IgD-negative memory B cell (primary cell): ENCODE results near the gene FBXL4. TPM values are rescaled to one million over a fixed set of nuclear protein-coding genes. Genes with fewer than 3 reads are reported as not detected.
"Not testable (repeated sequence)": the region's sequence is repeated elsewhere in the genome, so short reads cannot be mapped to it uniquely, and the experiment has no call there.

Experiments
- H3K27ac Mint-ChIP-seq, 3 donors: one replicate each; pipeline ENCODE4 v1.8.0; 2020 to 2022; ENCODE audit warnings: mild to moderate bottlenecking in 3 of 3, mixed read lengths in 3 of 3, moderate library complexity in 1 of 3
- H3K27me3 Mint-ChIP-seq: one replicate; pipeline ENCODE4 v1.8.0; 2021; ENCODE audit warnings: mixed read lengths
- H3K36me3 Mint-ChIP-seq: one replicate; pipeline ENCODE4 v1.8.0; 2020; ENCODE audit warnings: mild to moderate bottlenecking, mixed read lengths
- H3K4me1 Mint-ChIP-seq, 3 donors: one replicate each; pipeline ENCODE4 v1.8.0; 2020 to 2022; ENCODE audit warnings: mixed read lengths in 3 of 3, mild to moderate bottlenecking in 1 of 3
- H3K4me3 Mint-ChIP-seq, 4 donors: one replicate each; pipeline ENCODE4 v1.8.0; 2020 to 2022; ENCODE audit warnings: mild to moderate bottlenecking in 4 of 4, mixed read lengths in 4 of 4, moderate library complexity in 3 of 4
- H3K9me3 Mint-ChIP-seq, 3 donors: one replicate each; pipeline ENCODE4 v1.8.0; 2020 to 2021; ENCODE audit warnings: mixed read lengths in 3 of 3, mild to moderate bottlenecking in 1 of 3
- polyA plus RNA-seq: library from polyadenylated mRNA; unstranded; fragments of 300-500 nt; fragmentation: Illumina TruSeq; gene quantifications from one replicate; pipeline ENCODE4 v1.2.3, GENCODE V29; 2021

The FBXL4 gene
- polyA plus RNA-seq, 1 donor from 2014 or later: 9.7 TPM

GRCh38 chr6:98931696-98932095 is 16.1 kb downstream of the FBXL4 start:
- Mint-ChIP-seq H3K4me3 (peak overlapping the region in 1 of 4 donors; percentile 5), H3K36me3 (peaks cover 9% of the 10 kb centered on the region), H3K27me3 (no peaks in the 10 kb centered on the region), H3K4me1 (peaks cover 24 to 36% (median 26%) of the 10 kb centered on the region in 3 donors), H3K27ac (no peak overlapping the region), H3K9me3 (no peaks in the 10 kb centered on the region)

DNA sequence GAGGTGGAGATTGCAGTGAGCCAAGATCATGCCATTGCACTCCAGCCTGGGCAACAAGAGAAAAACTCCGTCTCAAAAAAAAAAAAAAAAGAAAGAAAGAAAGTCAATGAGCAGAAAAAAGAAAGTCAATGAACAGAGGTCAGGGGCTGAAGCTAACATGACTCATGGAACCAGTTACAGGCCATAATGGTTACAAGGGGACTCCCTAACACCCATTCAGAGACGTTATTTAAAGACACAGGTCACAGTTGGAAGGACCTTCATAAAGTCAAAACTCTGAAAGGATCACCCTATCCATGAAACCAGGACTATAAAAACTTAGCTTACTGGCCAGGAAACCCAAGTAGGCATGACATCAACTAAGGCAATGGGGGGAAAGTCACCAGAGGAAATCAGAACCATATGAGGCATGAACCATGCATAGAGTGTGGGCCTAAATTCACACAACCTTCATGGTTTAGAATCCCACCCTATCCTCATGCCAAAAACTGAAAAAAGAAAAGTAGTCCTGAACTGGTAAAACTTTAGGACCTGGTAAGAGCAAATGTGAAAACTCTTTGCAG is 18.2 kb downstream of the FBXL4 start:
- H3K4me1 Mint-ChIP-seq: peaks cover 22 to 31% (median 30%) of the 10 kb centered on the region in 3 donors
- no peak overlapping the region for H3K4me3 Mint-ChIP-seq
- peaks cover 7% of the 10 kb centered on the region for H3K36me3 Mint-ChIP-seq

DNA sequence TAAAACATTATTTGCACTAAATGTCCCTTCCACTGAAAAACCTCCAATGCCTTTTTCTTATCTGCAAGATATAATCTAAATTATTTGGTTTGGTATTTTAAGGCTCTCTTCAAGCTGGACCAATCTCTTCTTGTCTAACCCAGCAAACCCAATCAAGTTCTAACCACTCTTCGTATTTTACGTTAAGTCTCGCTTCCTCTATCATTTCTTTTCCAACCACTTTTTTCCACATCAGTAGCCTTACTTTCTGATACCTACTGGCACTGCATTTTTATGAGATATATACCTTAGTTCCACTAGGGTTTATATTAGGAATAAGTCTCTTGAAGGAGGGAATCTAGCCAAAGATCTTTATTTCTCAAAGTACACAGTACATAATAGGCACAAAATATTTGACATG is 19.1 kb downstream of the FBXL4 start:
- H3K27ac Mint-ChIP-seq: peak overlapping the region in 1 of 3 donors; percentile 0
- H3K27me3 Mint-ChIP-seq: no peaks in the 10 kb centered on the region
- H3K36me3 Mint-ChIP-seq: peaks cover 3% of the 10 kb centered on the region
- no peak overlapping the region for H3K4me3 Mint-ChIP-seq
- no peaks in the 10 kb centered on the region for H3K9me3 Mint-ChIP-seq
- peaks cover 20 to 29% (median 26%) of the 10 kb centered on the region in 3 donors for H3K4me1 Mint-ChIP-seq

More for the DNA sequence above, 18.2 kb downstream of the FBXL4 start:
- peak overlapping the region in 1 of 3 donors; percentile 7 for H3K27ac Mint-ChIP-seq
- no peaks in the 10 kb centered on the region for H3K27me3 Mint-ChIP-seq
- H3K9me3 Mint-ChIP-seq: no peaks in the 10 kb centered on the region

DNA sequence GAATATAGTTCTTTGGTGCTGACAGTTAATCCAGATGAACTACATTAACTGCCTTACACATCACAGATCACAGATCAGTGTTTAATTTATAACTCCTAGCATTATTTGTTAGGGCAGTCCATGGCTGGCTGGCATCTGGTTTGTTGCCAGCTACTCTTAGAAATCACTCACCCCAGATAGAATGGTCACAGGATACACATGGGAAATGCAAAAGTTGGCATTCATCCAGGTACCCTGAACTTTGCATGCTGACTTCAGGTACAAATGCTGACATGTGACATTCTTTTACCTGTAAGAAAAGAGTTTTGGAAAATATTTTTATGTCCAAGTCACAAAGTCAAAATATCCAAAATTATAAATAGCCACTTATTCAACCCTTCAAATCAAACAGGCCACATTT is 20.2 kb downstream of the FBXL4 start:
- H3K27me3 Mint-ChIP-seq: no peaks in the 10 kb centered on the region
- no peak overlapping the region for H3K4me3 Mint-ChIP-seq
- no peaks in the 10 kb centered on the region for H3K9me3 Mint-ChIP-seq
- peaks cover 11 to 21% (median 15%) of the 10 kb centered on the region in 3 donors for H3K4me1 Mint-ChIP-seq
- H3K27ac Mint-ChIP-seq: no peak overlapping the region
- H3K36me3 Mint-ChIP-seq: peaks cover 12% of the 10 kb centered on the region

- H3K36me3 Mint-ChIP-seq: peaks cover 17% of the 10 kb centered on the region
- H3K27me3 Mint-ChIP-seq: no peaks in the 10 kb centered on the region
- H3K27ac Mint-ChIP-seq: no peak overlapping the region
- no peaks in the 10 kb centered on the region for H3K9me3 Mint-ChIP-seq
- H3K4me1 Mint-ChIP-seq: peaks cover 12 to 20% (median 13%) of the 10 kb centered on the region in 3 donors
- no peak overlapping the region for H3K4me3 Mint-ChIP-seq
Measured at GRCh38 chr6:98925831-98926230, 21.9 kb downstream of the FBXL4 start.

GRCh38 chr6:98924647-98925046 is 23.1 kb downstream of the FBXL4 start:
- no peak overlapping the region for H3K4me3 Mint-ChIP-seq
- H3K27me3 Mint-ChIP-seq: no peaks in the 10 kb centered on the region
- H3K36me3 Mint-ChIP-seq: peaks cover 17% of the 10 kb centered on the region
- H3K9me3 Mint-ChIP-seq: no peaks in the 10 kb centered on the region
- H3K27ac Mint-ChIP-seq: no peak overlapping the region
- H3K4me1 Mint-ChIP-seq: peaks cover 9 to 21% (median 12%) of the 10 kb centered on the region in 3 donors

DNA sequence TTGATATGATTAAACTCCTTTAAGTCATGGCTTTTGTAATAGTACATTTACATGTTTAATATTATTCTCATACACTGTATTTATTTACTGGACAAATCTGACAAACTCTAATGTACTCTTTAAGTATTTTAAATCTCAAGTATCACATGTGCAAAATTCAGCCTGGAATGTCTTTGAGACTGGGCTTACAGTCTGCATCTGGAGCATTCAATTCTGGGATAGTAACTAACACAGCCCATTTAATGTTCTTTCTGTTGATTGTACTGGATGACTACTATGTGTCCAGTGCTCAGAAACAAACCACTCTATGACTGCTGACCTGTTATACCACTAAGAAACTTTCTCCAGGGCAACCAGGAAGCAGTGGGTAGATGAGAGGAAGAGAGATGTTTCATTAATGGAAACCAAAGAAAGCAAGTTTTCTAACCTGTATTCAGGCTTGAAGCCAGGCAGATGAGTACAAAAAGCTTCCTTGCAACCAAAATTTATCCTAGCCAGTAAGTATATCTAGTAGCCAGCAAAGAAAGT is 26.8 kb downstream of the FBXL4 start:
- Mint-ChIP-seq H3K27ac (no peak overlapping the region), H3K36me3 (peaks cover 21% of the 10 kb centered on the region), H3K4me1 (peaks cover 5 to 12% (median 9%) of the 10 kb centered on the region in 3 donors), H3K27me3 (no peaks in the 10 kb centered on the region), H3K4me3 (no peak overlapping the region), H3K9me3 (no peaks in the 10 kb centered on the region)

DNA sequence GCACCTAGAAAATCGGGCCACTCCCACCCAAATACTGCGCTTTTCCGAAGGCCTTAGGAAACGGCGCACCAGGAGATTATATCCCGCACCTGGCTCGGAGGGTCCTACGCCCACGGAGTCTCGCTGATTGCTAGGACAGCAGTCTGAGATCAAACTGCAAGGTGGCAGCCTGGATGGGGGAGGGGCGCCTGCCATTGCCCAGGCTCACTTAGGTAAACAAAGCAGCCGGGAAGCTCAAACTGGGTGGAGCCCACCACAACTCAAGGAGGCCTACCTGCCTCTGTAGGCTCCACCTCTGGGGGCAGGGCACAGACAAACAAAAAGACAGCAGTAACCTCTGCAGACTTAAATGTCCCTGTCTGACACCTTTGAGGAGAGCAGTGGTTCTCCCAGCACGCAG is 36.8 kb downstream of the FBXL4 start:
- H3K4me1 Mint-ChIP-seq, H3K27ac Mint-ChIP-seq, H3K4me3 Mint-ChIP-seq, H3K27me3 Mint-ChIP-seq: not testable (repeated sequence)
- peaks cover 20% of the 10 kb centered on the region for H3K36me3 Mint-ChIP-seq
- peaks cover 0 to 10% (median 6%) of the 10 kb centered on the region in 3 donors for H3K9me3 Mint-ChIP-seq

DNA sequence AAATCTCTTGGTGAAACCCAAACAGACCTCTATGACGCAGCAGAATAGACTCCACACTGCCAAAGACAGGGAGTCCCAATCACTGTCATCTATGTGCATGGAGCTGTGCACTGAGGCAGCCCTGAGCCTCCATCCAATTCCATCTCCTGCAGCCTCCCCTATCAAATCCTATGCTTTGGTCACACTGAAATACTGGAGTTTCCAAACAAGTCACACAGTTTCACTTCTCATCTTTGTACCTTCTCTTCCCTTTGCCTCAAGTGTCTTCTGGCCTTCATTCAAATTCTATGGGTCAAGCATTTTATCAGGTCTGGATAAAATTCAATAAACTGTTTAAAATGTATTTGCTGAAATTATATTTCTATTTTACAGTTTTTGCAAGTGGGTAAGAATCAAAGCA is 38.5 kb downstream of the FBXL4 start:
- Mint-ChIP-seq H3K36me3 (peaks cover 24% of the 10 kb centered on the region), H3K27me3 (no peaks in the 10 kb centered on the region), H3K4me3 (no peak overlapping the region), H3K4me1 (no peaks in the 10 kb centered on the region), H3K27ac (no peak overlapping the region), H3K9me3 (peaks cover 0 to 10% (median 6%) of the 10 kb centered on the region in 3 donors)

DNA sequence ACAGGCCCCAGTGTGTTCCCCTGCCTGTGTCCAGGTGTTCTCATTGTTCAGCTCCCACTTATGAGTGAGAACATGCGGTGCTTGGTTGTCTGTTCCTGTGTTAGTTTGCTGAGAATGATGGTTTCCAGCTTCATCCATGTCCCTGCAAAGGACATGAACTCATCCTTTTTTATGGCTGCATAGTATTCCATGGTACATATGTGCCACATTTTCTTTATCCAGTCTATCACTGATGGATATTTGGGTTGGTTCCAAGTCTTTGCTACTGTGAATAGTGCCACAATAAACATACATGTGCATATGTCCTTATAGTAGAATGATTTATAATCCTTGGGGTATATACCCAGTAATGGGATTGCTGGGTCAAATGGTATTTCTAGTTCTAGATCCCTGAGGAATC is 41.4 kb downstream of the FBXL4 start:
- not testable (repeated sequence) for H3K4me3 Mint-ChIP-seq, H3K4me1 Mint-ChIP-seq, H3K9me3 Mint-ChIP-seq, H3K27ac Mint-ChIP-seq, H3K27me3 Mint-ChIP-seq
- H3K36me3 Mint-ChIP-seq: peaks cover 29% of the 10 kb centered on the region

- H3K36me3 Mint-ChIP-seq: peaks cover 33% of the 10 kb centered on the region
- H3K27ac Mint-ChIP-seq: no peak overlapping the region
- no peak overlapping the region for H3K4me3 Mint-ChIP-seq
- H3K9me3 Mint-ChIP-seq: peaks cover 3 to 6% (median 4%) of the 10 kb centered on the region in 3 donors
- no peaks in the 10 kb centered on the region for H3K27me3 Mint-ChIP-seq
- H3K4me1 Mint-ChIP-seq: no peaks in the 10 kb centered on the region
Measured at GRCh38 chr6:98905759-98906158, 42.0 kb downstream of the FBXL4 start.

DNA sequence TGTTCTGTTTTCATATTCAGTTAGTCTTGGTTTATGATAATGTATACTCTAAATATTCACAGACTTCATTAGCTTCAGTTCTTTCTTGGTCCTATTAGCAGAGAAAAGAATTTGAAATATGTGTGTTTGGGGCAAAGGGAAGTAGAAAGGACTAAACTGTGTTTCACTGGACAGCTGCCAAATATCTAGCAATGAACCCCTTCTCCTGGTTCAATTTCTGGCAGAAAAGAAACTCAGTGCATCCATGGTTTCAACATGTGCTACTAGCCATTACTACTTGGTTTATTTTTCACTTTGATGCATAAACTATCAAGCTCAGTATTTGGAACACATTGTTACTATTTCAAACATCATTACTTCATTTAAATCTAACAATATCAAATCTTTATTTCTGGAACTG is 43.6 kb downstream of the FBXL4 start:
- Mint-ChIP-seq H3K4me1 (no peaks in the 10 kb centered on the region), H3K36me3 (peaks cover 44% of the 10 kb centered on the region), H3K27ac (no peak overlapping the region), H3K9me3 (peaks cover 4 to 7% (median 6%) of the 10 kb centered on the region in 3 donors), H3K4me3 (no peak overlapping the region), H3K27me3 (no peaks in the 10 kb centered on the region)

DNA sequence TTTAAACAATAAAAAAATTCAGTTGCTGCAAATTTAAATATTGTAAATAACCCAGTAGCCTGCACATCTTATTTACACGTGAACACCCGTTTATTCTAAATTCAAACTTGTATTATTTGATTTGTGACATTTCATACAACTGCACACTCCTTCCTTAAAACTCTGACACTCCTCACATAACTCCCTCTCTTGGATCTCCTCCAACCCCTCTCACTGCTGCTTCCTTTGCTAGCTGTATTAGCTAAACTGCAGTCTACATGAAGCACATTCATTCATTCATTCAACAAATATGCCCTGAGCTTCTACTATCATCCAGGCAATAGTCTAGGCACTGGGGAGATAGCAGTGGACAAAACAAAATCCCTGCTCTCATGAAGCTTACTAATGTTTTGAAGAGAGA is 47.0 kb downstream of the FBXL4 start:
- H3K4me3 Mint-ChIP-seq: no peak overlapping the region
- peaks cover 0 to 4% (median 4%) of the 10 kb centered on the region in 3 donors for H3K9me3 Mint-ChIP-seq
- H3K4me1 Mint-ChIP-seq: peaks cover 0 to 8% (median 7%) of the 10 kb centered on the region in 3 donors
- H3K27me3 Mint-ChIP-seq: no peaks in the 10 kb centered on the region
- H3K27ac Mint-ChIP-seq: no peak overlapping the region
- H3K36me3 Mint-ChIP-seq: peaks cover 32% of the 10 kb centered on the region

GRCh38 chr6:98894810-98895209 is 52.9 kb downstream of the FBXL4 start:
- Mint-ChIP-seq H3K27ac (no peak overlapping the region), H3K9me3 (peaks cover 0 to 3% (median 0%) of the 10 kb centered on the region in 3 donors), H3K4me3 (no peak overlapping the region), H3K4me1 (peaks cover 0 to 8% (median 7%) of the 10 kb centered on the region in 3 donors), H3K36me3 (peaks cover 19% of the 10 kb centered on the region), H3K27me3 (no peaks in the 10 kb centered on the region)

- Mint-ChIP-seq H3K27ac (no peak overlapping the region), H3K4me1 (no peaks in the 10 kb centered on the region), H3K9me3 (no peaks in the 10 kb centered on the region), H3K27me3 (no peaks in the 10 kb centered on the region), H3K36me3 (peaks cover 8% of the 10 kb centered on the region), H3K4me3 (no peak overlapping the region)
Measured at GRCh38 chr6:98887650-98888049, 60.1 kb downstream of the FBXL4 start.

DNA sequence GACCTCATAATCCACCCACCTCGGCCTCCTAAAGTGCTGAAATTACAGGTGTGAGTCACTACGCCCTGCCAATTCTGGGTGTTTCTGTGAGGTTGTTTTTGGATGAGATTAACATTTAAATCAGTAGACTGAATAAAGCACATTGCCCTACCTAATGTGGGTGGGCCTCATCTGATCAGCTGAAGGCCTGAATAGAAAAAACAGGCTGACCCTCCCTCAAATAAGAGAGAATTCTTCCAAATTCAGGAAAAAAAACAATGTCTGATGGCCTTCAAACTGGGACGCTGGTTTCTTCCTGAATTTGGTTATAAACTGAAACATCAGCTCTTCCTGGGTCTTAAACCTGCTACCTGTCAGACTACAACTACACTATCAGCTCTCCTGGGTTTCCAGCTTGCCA is 62.4 kb downstream of the FBXL4 start:
- no peak overlapping the region for H3K27ac Mint-ChIP-seq
- no peaks in the 10 kb centered on the region for H3K4me1 Mint-ChIP-seq
- H3K36me3 Mint-ChIP-seq: peaks cover 14% of the 10 kb centered on the region
- H3K27me3 Mint-ChIP-seq: no peaks in the 10 kb centered on the region
- no peaks in the 10 kb centered on the region for H3K9me3 Mint-ChIP-seq
- no peak overlapping the region for H3K4me3 Mint-ChIP-seq
